Ammon's horn (tissue), 1 donor: ENCODE measurements around the gene RHOG.
"Not testable (repeated sequence)": the region's sequence is repeated elsewhere in the genome, so short reads cannot be mapped to it uniquely, and the experiment has no call there.

Source experiments
- DNase-seq: peaks from one replicate; pipeline ENCODE4 v3.0.0-alpha.2; 2016; ENCODE audit warnings: low spot score

The RHOG gene

DNA sequence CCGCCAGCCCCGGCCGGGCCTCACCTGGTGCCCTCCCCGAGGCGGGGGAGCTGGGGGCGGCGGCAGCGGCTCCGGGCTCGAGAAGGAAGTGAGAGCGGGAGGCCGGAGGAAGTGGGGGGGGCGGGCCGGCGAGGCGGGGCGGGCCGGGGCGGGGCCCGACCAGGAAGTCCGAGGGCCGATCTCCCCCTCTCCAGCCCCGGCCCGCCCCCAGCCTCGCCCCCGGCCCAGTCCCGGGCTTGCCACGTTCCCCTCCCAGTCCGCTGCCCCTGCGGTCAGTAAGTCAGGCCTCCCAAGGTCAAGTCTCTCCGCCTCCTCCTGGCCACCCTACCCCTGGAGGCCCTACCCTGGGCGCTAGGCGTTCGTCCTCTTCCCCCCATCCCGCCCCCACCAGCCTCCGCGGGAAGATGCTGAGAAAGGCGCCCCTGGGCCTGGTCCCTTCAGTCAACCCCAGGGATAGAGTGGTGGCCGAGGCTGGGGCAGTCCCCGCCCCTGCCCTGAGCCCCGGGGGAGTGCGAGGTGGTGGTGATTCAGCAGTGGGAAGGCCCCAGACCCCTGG lies at the start of gene RHOG:
RHOG (minus strand) TSS at position 90 of the 556 bp plus-strand sequence. CDS start 12,821 bp downstream, outside the sequence.
- peak; percentile 82 for DNase-seq

DNA sequence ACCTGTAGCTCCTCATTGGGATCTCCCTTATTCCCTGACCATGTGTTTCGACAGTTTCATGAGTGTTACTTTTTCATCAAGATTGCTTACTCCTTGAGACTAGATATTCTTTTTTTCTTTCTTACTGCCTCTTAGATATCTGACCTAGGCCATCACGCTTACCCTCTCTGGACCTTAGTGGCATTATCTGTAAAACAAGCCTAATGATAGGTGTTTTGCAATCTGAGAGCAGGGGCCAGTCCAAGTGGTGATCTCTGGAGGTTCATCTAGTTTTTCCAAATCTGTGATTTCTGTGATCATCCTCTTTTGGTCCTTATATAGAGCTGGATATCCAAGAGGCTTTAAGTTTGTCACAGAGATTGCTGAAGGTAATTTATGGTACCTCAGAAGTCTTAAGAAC lies 49.3 kb upstream of the RHOG start:
- no peak for DNase-seq

DNA sequence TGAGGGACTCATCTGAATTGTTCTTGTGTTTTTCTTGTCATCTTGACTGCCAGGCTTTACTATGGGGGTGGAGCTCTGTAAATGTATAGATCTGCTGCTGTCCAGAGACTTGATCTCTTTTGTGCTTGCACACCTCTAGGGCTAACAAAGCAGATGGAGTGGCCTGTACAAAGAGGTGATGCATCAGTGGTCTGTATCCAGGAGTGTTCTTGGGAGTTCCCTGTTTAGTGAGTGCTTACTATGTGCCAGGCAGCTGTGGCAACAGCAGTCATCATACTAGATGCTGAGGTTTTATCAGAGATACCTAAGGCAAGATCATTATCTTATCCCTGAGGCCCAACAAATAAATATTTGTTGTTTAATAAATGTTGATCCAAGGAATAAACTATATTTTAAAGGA lies 48.1 kb upstream of the RHOG start:
- no peak for DNase-seq

DNA sequence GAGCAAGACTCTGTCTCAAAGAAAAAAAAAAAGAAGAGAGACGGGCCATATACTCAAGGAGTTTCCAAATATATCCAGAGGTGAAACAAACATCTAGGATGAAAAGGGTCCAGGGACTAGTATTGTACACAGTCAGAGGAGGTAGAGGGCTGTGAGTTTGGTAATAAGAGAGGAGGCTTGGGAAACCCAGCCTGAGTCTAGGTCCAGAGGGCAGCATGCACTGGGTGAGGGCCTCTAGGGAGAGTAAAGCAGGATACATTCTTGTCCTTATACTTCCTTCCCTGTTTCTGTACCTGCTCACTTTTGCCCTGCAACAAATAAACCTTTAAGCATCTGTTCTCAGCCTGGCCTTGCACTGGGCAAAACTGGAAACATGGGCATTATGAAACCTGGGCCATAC lies 46.2 kb upstream of the RHOG start:
- DNase-seq = no peak

DNA sequence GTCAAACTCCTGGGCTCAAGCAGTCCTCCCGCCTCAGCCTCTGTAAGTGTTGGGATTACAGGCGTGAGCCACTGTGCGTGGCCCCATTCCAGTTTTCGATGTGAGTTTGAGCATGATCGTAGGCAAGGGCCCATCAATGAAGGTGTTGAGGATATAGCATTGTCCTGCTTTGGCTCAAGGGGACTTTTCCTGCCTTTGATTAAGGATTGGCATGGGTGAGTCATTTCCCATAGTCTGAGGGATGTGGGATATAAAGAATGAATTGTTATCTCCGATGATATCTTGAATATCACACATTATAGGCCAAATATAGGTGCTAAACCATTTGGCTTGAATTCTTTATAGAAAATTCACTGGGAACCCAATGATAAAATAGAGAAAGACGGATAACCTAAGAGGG lies 45.1 kb upstream of the RHOG start:
- no peak for DNase-seq

DNA sequence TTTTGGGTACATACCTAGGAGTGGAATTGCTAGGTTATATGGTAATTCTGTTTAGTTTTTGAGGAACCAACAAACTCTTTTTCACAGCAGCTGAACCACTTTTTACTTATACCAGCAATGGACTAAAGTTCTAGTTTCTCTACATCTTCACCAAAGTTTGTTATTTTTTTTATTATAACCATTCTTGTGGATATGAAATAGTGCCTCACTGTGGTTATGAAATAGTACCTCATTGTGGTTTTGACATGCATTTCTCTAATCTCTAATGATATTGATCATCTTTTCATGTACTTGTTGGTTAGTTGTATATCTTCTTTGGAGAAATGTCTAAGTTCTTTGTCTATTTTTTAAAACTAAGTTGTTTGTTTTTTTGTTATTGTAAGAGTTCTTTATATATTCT lies 41.9 kb upstream of the RHOG start:
- no peak for DNase-seq

DNA sequence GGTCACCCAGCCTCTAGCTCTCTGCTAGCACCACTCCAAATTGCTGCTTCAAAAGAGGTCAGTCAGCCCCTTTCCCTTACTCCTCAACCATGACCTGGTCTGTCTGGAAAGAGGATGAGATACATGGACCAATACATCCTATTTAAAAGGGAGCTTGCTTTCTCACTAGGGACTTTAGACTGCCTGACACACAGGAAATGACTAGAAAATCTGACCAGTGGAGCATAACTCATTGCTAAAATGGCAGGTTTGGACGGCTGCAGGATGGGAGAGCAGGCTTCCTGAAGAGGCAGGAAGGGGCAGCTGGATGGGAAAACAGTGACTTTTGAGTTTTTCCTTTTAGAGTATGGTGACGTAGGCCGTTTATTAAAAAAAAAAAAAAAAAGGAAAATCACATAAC lies 40.0 kb upstream of the RHOG start:
- no peak for DNase-seq

DNA sequence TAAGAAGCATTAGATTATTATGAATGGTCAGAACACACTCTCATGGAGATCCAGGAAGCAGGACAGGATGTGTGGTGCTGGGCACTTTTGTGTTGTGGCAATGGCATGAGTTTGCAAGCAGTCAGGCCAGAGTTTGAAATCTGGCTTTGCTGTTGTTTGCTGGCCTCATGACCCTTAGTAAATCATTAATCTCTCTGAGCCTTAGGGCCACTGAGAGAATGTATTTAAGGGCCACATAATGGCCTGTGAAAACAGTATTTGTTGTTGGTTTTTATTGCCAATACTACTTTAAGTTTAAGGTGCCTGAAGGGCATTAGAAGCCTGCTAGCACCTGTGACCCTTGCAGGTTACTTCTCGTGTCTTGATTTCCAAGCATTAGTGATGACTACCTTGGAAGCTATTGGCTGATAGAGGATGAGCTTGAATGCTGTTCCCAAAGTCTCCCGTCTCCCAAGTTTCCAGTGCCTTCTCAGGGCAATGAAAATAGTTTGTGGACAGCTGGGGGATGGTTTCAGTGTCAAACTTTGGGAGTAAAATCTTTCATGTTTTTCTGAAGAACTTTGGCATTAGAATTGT lies 39.3 kb upstream of the RHOG start:
- no peak for DNase-seq

DNA sequence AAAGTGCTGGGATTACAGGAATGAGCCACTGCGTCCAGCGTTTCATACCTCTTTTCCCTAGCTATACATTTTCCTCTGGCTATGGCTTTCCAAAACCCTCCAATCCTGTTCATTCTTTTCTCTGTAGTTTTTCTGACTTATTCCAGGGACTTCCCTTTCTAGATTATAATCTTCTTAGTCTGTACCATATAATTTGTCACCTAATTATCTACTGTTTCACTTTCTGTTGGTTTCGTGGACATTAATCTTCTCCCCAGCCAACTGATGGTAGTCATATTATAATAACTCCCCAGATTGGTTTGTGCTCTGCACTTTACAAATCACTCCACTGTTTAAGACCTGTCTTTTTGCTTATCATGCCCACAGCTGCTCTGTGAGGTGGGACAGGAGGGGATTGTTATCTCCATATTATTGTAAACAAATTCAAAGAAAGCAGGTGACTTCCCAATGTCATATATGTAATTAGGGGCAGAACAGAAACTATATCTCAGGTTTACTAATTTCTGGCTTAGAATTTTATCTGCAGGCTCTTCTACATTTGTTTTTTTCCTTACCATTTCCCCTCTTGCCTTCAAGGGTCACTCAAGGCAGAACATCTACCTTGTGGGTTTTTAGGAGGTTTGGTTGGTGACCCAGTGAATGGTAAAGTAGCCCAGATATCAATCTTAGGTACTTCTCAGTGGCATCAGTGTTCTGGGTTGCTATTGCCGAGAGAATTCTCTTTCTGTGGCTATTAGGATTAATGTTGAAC lies 38.6 kb upstream of the RHOG start:
- DNase-seq = no peak

DNA sequence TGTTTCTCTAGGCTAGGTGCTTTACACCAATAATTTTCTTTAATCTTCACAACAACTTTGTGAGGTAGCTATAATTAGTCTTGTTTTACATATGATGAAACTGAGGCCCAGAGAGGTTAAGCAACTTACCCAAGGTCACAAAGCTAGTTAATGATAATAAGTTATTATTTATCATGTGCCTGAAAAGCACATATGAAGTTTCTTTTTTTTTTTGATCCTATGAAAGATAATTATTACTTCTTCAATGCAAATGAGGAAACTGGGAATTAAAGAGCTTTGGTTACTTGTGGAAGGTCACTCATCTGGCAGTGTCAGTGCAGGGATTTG lies 37.5 kb upstream of the RHOG start:
- no peak for DNase-seq

DNA sequence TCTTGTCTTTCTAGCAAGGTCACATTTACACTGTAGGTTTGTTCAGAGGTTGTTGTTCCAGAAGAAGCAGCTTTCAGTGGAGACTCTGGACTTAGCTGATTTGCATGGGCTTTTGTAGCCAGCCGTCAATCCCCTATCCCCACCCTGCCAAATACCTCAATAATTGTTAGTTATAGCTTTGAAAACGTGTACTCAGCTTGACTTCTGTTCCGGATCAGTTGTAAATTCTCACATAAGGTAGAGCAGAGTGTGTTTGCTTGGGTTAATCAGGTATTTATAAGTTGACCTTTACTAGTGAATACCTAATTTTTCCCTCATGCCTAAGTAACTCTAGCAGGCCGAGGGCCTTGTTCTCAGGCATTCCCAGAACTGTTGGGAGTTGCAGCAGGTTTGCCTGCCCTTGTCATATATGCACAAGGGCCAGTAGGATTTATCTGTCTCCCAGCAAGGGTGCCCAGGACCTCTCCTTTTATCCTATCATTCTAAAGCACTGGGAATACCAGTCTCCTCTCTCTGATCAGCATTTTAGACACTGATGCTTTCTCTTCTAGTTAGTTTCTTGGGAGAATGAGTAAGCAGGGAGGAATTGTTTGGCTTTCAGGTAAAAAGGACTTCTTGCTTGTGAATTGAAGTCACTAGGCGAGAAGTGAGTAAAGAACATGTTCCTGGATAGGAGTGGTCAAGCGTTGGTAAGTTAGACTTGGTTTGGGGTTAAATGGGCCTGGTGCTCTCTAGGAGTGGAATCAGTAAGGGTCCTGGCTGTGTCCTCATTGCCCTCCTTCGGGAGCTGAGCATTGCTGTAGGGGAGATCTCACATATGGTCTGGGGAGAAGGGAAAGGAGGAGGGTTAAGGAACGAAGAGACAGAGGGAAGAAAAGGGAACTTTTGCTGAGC lies 36.9 kb upstream of the RHOG start:
- no peak for DNase-seq

DNA sequence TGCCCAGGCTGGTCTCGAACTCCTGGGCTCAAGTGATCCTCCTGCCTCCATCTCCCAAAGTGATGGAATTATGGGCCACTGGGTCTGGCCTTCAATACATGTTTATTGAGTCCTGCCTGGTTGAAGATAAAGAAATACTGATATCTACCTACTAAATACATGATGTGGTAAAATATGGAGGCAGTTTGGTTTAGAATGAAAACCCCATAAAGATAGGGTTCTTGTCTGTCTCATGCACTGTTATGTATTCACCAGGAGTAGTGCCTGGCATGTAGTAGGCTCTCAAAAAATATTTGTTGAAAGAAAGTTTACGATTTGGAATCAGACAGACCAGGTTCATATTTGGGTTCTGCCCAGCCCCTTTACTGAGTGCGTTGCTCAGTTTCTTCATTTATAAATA lies 35.9 kb upstream of the RHOG start:
- no peak for DNase-seq

DNA sequence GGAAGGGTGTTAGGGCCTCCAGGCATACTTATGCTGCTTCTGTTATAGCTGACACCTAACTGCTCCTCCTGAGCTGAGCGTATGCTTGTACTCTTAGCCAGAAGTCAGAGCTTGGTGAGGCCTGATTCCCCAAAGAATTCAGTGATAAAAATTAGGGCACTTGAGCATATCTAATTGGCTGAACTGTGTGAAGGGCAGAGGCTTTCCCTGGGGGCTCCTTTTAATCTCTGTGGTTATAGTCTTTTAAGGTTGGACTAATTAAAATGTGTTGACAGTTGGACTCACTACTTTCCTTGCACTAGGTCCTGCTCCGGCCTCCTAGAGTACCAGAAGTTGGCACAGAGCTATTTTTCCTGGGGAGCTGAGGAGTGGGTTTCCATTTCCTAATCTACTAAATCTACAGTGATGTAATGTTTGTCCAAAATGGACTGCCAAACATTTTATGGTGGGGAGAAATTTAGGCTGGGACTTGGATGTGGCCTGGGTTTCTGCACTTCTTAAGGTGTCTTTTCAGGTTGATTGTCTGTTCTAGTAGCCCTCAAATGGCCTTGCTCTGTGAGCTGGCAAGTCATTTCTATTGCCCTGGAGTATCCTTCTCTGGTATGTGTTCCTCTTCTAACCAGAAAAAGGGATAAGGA lies 33.1 kb upstream of the RHOG start:
- DNase-seq = no peak

DNA sequence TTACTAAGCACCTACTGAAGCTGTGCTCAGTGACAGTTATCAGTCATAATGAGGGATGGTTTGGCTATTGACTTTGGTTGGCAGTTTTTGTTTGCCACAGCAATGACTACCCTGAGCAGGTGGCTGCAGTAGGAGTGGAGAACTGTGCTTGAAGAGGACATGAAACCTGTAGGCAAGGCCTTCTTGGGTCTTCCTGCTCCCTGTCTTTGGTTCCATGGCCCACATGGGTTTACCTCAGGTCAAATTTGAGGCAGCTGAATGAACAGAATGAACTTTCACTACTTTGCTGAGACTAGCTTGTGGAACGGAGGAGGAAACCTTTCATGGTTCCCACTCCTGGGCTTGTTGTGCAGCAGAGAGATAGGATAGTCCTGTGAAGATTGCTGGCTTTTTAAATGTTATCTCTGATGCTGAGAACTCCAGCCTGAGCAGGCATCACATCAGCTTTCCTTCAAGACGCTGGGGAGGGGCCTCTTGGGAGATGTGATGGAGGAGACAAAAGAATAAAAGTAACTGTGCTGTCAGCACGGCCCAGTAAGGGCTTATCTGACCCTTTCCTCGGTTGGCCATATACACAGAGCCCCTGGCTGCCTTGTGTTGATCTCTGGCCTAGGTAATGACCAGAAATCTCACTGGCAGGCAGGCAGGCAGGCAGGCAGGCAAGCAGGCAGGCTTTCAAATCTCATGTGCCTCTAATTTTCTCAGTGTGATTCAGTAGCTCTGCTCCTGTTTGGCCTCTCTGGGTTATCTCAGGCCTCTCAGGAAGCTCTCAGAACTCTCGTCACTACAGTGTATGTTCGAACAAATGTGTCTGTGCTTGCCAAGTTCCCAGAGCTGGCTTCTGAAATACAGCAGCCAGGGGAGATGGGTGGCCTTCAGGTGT lies 26.7 kb upstream of the RHOG start:
- DNase-seq = no peak

DNA sequence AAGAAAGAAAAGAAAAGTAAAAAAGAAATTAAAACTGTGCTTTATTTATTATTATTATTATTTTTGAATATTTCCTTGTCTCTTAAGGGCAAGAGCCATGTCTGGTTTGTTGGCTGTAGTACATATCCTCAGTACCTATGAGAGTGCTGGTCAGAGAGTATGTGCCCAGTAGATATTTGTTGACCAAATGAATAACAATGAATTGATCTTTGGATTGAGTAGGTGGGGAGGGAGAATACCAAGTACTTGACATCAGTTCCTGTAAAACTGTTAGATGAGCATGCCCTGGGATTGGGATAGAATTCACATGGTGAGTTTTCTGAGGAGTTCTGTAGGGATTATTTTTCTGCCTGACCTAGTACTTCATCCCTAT lies 26.1 kb upstream of the RHOG start:
- no peak for DNase-seq

DNA sequence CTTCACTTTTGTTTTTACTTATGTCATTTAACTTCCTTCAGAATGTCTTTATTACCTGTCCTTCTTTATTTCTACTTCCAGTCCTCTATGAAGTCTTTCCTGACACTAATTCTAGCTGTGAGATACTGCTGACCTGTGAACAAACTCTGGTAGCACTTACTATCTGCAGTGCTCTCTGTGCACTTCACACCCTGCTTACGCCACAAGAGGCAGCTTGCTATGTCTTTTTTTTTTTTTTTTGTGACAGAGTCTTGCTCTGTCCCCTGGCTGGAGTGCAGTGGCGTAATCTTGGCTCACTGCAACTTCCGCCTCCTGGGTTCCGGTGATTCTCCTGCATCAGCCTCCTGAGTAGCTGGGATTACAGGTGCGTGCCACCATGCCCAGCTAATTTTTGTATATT lies 25.4 kb upstream of the RHOG start:
- no peak for DNase-seq

DNA sequence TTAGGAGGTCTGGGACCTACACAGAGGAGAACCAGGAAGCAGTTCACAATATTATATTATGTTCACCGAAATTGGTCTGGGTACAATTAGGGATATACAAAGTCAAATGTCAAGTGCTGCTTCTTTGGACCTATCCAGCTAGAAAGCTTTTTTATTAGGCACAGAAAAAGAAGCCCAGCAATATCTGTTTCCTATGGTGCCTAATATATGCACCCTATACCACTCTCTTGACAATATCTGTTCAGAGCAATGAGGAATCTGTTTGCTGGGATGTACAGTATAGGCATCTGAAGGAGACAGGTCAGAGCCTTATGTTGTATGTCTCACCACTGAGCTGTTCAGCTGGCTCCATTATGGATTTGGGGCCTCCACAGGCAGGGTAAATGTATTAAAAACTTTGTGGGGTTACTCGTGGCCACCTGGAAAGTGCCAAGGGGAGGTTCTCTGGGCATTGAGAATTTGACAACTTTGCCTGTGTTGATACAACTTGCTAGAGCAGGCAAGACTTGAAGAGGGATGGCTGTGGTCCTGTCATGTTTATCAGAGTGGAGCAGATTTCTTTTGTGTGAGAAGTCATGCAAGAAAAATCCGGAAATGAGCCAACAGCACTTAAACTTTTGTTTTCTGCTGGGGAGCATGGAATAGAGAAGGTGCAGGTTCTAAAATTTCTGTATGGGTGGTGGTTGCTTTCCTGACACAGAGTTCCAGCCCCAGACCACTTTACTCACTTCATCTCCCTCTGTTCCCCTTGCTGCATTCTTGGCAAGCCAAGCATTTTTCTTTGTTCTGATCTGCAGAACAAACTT lies 24.8 kb upstream of the RHOG start:
- no peak for DNase-seq

DNA sequence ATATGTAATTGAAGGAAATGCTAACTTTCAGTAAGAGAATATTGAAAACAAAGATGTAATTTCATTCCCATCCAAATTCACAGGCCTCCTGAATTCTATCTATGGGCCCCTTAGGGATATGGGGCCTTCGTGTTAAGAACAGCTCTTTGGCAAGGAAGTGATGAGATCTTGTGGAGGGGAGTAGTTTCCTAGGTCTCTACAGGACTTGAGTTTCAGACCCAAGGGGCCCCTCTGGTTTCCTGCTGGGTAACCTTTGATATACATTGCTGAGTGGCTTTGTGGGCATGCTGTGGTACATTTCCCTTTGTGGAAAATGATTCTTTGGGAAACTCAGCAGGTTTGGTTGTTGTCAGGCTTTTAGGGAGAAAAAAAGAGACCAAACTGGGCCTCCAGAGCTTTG lies 20.9 kb upstream of the RHOG start:
- no peak for DNase-seq

DNA sequence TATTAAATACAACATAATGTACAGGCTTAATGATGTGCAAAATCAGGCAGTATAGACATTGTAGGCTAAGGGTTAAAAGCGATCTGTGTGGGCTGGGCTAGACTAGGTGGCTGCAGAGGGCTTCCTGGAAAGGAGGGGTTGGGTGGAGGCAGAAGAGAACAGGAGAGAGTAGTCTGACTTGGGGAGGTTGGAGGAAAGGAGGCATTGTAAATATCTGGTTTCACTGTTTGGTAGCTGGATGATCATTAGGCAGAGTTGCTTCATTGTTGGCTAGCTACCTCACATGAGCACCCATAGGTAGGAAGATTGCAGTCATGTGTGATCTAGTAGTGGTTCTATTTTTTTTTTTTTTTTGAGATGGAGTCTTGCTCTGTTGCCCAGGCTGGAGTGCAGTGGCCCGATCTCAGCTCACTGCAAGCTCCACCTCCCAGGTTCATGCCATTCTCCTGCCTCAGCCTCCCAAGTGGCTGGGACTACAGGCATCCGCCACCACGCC lies 20.2 kb upstream of the RHOG start:
- DNase-seq = not testable (repeated sequence)

DNA sequence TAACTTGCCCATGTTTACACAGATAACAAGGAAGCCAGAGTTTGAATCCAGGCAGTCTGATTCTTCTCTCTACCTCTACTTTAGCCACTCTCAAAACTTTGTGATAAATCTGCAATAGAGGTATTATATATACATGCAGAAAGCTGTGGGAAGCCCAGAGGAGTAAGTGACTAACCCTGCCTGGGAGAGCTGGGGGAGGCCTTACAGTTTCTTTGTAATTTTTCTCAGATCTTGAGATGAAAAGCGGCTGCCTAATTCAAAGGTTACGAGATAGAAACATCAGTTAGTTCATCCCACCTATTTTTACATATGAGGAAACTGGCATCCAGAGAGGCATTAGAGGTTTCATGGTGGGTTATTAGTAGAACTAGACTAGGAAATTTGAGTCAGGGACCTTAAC lies 19.6 kb upstream of the RHOG start:
- DNase-seq = no peak
